ENCODE data around the gene DOK1.
A peak's percentile ranks its signal among the peaks of the same experiment; 100 is the strongest.

The DOK1 gene

GRCh38 chr2:74571058-74571457 lies 16.5 kb downstream of the DOK1 start:
- no peak for DNase-seq

- DNase-seq = no peak
Observed at GRCh38 chr2:74572178-74572925, 17.8 kb downstream of the DOK1 start.

GRCh38 chr2:74573747-74574562 lies 19.4 kb downstream of the DOK1 start:
- peak; percentile 49 for DNase-seq

GRCh38 chr2:74575320-74575719 lies 20.8 kb downstream of the DOK1 start:
- DNase-seq = no peak

- no peak for DNase-seq
Observed at GRCh38 chr2:74576211-74576862, 21.8 kb downstream of the DOK1 start.

DNA sequence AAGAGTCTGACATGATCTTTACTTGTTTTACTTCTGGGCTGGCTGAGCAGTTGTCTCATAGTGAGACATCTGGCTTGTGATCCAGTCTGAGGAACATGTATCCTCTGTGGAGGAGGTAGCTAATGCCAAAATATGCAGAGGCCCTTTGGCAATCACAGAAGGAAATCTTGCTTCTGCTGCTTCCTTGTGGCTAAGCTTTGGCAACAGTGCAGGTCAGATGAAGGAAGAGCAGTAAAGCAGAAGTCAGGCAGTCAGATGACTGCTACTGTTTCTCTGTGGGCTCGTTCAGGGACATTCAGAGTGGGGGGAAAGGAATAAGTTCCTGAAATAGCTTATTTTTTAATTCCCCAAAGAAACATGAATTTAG lies 22.3 kb downstream of the DOK1 start:
- no peak for DNase-seq

GRCh38 chr2:74577448-74577847 lies 22.9 kb downstream of the DOK1 start:
- DNase-seq = no peak

- no peak for DNase-seq
Observed at GRCh38 chr2:74578408-74578807, 23.9 kb downstream of the DOK1 start.

DNA sequence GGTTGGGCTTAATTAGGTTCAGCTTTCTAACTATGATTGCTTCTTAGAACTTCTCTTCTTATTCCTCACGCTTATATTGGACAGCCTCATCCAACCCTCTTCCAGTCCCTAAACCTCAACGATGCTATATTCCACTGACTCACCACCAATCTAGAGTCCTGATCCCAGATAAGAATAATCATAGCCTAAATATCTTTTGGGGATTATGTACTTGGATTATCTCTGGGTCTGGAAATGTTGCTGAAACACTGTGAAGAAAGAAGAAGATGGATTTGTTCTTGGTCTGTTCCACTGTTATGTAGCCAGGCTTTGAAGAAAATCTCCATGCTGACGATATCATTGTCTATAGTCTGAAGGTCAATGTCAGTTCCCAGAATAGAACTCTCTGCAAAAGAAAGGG lies 26.9 kb downstream of the DOK1 start:
- DNase-seq = no peak

- no peak for DNase-seq
Observed at GRCh38 chr2:74582184-74582583, 27.7 kb downstream of the DOK1 start.

DNA sequence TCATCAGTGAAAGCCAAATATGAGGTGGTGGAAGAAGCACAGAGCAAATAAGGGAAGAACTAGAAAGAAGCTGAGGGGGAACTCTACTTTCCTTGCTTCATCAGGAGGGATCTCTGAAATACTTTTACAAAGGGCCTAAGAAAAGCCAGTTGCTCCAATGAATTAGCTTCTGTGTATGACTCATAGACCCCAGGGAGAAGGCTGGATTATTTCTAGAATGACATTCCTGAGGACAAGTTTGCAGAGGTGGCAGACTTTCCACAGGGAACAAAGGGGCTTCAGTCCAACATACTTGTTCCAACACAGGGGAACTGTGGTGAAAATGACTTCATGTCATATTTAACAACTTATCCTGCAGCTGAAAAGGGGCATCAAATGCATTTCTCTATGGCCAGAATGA lies 29.0 kb downstream of the DOK1 start:
- DNase-seq = no peak

DNA sequence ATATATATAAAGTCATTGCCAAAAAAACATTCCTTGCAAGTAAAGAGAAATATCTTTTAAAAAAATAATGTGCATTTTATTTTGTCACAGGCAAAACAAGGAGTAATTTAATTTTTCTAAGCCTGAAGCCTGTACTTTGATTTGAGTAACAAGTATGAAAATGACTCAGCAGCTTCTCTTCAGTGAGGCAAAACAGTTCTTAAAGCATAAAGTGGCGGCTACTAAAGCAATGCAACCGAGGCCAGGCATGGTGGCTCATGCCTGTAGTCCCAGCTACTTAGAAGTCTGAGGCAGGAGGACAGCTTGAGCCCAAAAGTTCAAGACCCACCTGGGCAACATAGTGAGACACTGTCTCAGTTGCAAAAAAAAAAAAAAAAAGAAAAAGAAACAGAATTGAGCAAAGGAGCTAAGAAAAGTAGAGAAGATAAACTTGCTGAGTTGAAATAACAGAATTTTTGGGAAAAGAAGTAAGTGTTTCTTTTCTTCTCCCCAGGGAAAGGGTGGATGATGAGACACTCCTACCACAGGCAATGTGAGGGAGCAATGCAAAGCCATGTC lies 29.6 kb downstream of the DOK1 start:
- DNase-seq = no peak

- DNase-seq = peak; percentile 54
Observed at GRCh38 chr2:74585406-74586185, 31.1 kb downstream of the DOK1 start.

DNA sequence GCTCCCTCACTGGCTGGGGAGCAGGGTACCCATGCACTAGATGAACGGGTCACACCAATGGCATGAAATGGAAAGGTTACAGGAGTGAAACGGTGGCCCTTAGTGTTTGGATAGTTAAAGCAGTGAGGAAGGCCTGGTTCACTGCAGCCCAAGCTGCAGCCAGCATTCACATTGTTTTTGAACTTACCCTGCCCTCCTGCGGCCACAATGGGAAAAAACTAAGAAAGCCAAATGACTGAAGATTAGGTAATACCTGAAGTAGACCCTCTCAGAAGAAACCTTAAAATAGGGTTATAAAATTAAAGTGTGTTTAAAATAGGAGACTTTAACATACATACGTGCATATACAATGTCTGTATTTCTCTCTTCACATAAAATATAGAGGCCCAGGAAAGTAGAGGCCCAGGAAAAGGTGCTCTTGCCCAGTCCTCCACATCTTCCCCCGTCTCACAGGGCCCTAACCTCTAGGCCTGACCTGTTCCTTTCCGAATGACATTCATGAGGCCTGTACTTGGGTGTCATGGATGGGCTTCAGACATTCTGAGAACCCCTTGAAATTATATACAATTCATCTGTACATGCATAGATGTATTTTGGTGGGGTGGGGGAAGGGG lies 33.3 kb downstream of the DOK1 start:
- peak; percentile 70 for DNase-seq

- DNase-seq = no peak
Observed at GRCh38 chr2:74588664-74589063, 34.1 kb downstream of the DOK1 start.

DNA sequence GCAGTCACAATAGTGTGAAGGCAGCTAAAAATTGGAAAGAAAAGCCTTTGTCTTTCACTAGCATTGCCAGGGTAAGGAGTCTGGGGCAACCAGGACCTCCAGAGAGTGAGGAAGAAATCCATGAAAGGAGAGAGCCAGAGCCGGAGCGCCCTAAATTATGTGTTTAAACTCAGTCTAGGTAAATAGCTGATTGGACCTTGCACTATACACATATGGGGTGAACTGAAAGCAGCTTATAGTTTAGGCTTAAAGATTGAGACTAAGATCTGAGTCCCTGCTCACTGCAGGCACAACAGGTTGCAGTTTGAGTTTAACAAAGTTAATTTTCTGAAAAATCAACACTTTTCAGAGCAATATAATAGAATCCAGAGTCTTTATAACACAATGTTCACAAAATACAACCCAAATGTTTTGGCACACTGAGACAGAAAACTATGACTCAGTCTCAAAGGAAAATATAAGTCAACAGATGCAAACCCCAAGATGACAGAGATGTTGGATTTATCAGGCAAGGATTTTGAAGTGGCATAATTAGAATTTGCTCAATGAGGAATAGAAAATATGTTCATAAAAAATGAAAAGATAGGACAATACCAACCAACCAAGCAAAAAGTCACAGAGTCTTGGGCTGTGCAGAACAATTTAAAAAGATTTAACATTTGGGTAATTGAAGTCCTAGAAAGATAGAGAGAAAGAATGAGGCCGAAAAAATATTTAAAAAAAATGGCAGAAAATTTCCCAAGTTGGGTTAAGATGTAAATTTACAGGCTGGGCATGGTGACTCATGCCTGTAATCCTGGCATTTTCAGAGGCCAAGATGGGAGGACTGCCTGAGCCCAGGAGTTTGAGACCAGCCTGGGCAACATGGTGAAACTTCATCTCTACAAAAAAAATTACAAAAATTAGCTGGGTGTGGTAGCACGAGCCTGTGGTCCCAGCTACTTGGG lies 39.6 kb downstream of the DOK1 start:
- DNase-seq = no peak

DNA sequence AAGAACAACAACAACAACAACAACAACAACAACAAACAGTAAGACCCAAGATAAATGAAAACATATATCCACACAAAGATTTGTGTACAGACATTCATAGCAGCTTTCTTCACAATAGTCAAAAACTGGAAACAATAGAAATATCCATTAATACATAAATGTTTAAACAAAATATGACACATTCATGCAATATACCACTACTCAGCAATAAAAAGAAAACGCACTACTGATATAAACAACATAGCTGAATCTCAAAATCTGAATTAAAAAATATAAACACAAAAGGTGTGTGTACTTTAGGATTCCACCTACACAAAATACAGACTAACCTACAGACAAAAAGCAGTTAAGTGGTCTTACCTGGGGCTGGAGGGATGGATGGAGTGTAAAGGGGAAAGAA lies 42.1 kb downstream of the DOK1 start:
- no peak for DNase-seq

GRCh38 chr2:74597410-74597809 lies 42.9 kb downstream of the DOK1 start:
- DNase-seq = no peak

DNA sequence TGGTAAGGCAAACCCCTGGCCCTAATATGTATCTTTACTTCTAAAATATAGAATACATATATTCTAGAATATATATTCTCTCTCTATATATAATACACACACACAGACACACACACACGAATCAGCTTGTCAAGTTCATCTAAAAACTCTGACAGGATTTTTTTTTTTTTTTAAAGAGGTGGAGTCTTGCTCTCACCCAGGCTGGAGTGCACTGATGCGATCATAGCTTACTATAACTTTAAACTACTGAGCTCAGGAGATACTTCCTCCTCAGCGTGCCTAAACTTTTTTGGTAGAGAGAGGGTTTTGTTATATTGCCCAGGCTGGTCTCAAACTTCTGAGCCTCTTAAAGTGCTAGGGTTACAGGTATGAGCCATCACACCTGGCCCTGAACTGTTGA lies 45.2 kb downstream of the DOK1 start:
- DNase-seq = no peak

DNA sequence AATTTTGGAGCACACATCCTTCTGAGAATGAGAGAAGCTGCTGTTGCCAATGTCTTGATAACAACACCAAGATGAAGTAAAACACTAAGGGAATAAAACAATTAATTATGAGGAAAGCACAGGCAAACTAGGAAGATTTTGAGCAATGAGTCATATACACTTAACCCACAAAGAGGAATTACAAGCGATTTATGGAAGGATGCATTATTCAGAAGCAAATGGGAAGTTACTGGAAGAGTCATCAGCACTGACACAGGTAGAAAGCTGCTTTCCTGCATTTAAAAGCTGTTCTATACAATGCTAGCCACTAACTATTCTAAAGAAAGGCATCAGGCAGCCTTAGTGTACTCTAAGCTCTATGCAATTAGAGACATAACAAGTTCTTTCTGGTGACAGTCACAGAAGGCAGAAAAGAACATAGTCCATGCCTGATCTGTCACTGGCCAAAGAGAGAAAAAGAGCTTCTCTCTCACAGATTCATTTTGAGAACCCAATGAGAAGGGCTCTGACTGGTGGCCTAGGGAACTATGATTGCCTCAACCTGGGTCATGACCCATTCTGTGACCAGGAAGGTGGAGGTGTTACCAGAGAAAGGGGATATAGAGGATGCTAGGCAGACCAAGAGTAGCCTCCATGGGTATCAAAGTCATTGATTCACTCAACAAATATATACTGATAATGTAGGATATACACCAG lies 48.2 kb downstream of the DOK1 start:
- no peak for DNase-seq

Measured in CD4-positive, alpha-beta T cell treated with Interleukin-17A for 4 hours (primary cell).